ENCODE results near the gene DSCAML1.

Gene DSCAML1

DNA sequence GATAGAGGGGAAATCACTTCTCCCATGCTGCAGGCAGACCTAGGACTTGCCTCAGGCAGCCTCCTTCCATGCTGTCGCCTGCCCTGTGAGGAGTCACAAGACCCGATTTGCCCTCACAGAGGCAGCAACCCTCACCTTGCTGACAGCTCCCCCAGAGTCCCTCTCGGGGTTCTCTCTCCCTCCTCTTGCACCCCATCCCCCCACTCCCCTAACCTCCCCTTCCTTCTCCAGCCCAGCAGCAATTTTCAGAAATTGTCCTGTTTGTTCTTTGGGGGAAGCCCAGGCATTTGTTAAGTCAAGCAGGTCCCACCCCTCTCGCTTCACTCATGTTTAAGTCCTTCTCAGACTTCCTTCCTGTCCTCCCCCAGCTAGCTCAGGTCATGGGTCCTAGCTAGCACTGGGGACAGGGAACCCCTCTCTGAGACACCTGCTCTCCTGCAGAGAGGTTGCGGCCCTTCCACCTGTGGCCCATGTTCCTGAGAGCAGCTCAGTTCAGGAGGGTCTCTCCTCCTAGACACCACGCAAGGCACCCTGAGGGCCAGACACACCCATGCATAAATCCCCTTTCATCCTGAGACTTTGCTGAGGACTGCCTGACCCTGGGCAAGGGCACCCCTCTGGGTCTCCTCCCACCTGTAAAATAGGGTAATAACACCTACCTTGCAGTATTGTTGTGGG, 33.8 kb upstream of the DSCAML1 start:
- no peak for DNase-seq

DNA sequence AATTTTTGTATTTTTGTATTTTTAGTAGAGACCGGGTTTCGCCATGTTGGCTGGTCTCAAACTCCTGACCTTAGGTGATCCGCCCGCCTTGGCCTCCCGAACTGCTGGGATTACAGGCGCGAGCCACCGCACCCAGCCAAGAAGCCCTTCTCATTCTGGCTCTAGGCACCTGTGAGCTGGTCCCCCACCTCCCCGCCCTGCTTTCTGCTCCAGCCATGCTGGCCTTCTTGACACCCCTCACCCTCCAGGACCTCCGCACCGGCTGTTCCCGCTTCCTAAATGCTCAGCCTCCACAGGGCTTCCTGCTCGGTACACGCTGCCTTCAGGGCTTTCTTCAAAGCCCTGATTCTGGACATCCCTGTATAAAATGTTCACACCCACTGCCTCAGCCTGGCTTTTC, 33.1 kb upstream of the DSCAML1 start:
- DNase-seq, result no peak

DNA sequence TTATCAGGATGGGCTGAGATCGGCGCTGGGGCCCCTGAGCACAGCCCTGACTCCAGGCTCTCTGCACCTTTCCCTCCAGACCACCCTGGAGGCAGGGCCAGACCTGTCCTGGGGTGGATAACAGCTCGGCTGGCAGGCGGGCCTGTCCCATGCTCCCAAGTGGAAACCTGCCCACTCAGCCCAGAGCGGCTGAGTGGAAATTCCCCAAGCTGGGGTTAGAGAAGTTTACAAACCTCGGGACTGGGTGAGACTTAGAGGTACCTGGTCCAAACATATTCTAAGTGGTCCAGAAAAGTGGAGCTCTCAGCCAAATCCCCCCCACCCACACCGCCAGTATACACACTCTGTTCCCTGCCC, 32.3 kb upstream of the DSCAML1 start:
- no peak for DNase-seq

DNA sequence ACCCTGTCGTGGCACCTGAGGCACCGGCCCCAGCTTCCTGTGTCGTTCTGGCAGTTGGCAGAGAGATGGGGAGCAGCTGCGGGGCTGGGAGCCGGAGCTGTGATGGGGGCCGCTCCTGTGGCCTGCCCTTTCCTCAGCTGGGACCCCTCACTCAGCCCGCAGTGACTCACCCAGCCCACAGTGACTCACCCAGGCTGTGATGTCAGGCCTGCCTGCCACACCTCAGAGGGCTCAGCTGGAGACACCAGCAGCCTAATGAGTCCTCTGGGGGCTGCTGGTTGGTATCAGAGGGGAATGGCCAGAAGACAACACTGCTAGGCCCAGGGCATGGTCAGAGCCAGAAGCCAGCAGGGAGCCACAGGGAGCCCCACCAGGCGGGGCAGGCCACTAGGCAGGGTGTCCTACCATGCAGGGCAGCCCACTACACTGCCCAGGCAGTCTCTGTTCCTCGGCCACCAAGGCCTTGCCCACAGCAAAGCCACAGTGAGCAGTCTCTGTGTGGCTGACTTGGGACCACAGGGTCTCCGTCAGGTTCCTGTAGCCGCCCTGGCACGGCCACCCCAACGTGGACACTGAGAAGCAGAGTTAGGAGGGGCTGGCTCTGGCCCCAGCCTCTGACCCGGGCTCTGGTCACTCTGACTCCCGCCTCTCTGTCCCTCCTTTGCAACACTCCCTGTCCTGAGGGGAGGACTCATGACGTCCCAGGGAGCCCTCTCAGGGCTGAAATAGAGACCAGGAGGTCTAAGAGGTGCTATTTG, 31.8 kb upstream of the DSCAML1 start:
- DNase-seq, result peak; percentile 76

DNA sequence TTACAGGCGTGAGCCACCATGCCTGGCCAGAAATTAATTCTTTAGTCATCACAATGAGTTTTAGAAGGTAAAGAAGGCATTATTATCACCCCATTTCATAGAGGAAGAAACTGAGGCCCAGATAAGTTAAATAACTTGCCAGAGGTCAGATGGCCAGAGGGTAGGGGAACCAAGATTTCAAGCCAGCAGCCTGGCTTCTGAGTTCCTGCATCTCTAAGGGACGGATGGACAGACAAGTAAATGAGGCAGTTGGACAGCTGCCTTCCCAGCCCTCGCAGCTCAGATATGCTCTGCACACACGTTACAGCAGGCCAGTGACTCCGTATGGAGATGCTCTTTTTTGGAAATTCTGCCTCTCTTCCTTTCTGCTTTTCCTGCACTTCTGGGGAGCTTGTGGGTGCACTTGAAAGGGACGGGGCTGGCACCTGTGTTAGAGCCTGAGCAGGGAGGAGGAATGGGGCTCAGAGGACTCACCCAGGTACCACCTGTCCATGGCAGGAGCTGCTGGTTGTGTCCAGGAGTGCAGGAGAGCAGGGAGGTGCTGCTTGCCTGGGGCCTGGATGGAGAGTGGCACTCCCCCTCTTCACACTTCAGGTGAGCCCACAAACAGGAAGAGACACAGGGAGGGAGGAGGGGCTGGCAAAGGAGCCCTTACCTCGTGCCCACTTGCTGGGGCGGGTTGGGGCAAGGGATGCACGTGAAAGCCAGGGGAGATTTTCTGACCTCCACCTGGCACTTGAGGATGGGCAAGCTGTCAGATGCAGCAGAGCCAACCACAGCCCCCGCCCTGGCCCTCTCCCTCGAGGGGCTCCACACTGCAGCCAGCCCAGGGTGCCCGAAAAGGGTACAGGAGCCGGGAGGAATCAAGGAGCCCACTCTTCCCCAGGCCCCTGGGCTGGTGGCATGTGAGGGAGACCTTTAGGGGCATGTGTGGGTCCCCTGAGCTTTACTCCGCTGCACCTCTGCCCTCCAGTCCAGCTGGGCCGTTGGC, 30.8 kb upstream of the DSCAML1 start:
- no peak for DNase-seq

DNA sequence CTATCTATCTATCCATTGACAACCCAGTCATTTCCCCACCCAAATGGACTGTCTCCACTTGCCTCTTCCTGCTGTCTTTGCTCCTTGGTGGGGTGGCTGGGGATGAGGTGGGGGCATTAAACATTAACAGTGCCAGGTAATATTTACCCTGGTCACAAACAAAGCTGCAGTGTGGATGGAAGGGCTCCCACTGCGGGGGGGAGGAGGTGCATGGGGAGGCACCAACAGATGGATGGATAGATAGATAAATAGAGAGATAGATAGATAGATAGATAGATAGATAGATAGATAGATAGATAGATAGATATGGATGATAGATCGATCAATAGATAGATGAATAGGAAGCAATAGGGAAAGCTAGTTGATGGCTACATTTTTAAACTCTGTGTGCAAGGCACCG, 29.8 kb upstream of the DSCAML1 start:
- no peak for DNase-seq

DNA sequence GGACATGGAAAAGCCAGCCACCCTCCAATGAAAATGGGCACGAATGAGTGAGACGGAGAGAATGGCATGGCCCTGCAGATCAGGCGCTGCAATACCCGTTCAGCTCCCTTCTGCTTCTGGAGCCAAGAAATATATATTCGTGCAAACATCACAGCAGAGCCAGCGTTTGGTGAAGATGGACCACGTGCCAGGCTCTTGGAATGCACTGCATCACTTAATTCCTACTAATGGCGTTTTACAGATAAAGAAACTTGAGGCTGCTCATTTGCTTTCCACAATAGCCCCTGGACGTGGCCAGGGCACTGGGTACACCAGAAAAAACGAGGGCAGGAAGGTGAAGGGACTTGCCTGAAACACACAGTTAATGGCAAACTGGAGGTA, 29.2 kb upstream of the DSCAML1 start:
- no peak for DNase-seq

DNA sequence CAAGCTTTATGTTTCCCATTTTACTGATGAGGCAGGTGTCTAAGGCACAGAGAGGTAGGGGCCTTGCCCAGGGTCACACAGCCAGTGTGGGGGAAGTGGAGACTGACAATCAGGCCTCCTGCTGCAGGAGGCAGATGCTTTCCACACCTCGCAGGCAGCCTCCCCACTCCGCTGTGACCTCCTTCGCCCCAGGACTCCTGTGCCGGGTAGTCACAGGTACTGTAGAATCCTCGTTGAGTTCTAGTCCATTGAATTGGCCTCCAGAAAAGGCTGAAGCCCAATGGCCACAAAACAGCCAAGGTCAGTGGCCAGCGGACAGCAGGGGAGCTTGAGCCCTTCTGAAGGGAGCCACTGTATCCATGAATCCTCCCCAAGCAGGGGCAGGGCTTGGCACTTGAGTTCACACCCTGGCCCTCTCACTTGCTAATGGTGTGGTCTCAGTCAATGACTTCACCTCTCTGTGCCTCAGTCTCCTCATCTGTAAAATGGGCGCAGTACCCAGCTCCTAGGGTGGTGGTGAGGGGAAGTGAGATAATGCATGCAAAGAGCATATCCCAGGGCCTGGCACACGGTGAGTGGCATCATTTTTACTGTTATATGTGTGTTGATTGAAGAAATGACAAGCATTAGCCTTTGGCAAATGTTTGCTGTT, 28.6 kb upstream of the DSCAML1 start:
- no peak for DNase-seq

DNA sequence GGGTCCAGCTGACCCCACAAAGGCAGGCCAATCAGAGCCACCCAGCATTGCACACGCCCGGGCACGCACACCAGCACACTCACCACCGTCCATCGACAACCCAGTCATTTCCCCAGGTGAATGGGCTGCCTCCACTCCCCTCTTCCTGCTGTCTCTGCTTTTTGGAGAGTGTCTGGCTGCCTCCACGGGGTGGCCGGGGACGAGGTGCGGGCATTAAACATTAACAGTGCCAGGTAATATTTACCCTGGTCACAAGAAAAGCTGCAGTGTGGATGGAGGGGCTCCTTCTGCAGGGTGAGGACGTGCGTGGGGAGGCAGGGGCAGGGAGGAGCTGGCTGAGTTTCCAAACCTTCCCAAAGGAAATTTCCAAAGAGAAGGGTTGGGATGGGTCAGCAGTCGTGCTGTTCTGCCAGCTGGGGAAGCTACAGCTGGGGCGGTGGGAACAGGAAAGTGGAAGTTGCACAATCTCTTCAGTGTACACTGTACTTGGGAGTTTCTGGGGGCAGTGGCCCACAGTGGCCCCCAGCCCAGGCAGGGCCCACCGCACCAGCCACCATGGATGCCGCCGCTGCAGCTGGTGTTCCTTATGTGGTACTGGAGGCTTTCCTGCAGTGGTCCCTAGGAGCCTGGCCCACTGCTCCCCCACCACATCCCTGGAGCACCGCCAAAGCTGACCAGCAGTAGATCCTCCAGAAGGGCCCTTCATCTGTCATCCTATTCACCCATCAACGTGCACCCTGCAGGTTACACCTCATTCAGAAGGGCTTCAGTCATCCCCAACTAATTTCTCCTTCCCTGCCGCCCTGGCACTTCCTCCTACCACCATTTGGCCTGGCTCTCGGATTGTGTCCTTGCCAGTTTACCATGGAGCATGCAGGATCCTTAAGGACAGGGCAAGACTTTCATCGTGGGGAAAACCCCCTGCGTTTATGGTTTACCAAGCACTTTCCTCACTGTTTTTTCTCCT, 27.8 kb upstream of the DSCAML1 start, which contains the start of gene FXYD2:
Gene FXYD2, minus strand, starts transcription at position 174 of the 967 bp plus-strand sequence. Its CDS starts 66 bp downstream, at position 108.
- no peak for DNase-seq

DNA sequence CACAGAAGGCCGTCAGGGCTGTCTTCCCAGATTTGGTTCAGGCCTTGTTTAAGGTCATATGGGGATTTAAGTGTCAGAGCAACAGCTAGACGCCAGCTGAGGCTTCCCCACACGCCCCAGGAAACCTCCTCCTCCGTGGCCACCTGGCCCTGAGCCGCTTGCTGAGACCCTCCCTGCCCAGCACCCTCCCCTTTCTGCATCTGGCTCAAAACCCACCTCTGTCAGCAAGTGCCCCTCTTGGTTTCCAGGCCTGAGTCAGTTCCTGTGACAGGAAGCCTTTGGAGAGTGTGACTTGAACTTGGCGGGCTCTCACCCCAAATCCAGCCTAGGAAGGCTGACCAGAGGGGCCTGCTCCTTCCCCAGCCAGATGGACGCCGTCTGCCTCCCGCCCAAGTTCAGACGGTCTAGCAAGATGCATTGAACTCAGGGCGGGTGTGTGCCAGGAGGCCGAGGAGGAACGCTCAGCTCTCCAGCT, 27.0 kb upstream of the DSCAML1 start:
- no peak for DNase-seq

DNA sequence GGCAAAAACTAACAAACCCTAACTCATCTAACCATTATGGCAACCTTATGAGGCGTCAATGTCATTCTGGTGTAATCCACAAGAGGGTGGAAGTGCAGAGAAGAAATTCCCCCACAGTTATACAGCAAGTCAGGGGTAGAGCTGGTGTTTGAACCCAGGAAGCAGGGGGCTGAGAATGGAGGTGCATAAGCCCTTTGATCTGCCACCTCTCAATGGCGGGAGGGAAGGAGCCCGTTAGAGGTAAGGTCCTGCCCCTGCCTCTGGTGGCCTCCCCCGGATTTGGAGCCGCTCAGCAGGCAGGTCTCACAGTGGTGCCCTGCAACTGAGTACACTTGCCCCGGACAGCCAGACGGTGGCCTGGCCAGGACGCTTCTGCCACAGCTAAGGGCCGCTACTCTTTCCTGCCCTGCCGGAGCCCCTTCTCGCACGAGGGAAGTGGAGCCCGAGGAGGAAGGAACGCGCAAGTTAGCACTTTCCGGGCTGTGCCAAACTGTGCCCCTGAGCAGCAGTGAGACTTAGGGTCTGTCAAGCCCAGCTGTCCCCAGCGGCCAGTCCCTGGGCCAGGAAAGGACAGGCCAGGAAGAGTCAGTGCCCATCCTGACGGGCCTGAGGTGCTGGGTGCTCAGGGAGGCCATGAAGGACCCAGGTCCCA, 26.4 kb upstream of the DSCAML1 start:
- no peak for DNase-seq

DNA sequence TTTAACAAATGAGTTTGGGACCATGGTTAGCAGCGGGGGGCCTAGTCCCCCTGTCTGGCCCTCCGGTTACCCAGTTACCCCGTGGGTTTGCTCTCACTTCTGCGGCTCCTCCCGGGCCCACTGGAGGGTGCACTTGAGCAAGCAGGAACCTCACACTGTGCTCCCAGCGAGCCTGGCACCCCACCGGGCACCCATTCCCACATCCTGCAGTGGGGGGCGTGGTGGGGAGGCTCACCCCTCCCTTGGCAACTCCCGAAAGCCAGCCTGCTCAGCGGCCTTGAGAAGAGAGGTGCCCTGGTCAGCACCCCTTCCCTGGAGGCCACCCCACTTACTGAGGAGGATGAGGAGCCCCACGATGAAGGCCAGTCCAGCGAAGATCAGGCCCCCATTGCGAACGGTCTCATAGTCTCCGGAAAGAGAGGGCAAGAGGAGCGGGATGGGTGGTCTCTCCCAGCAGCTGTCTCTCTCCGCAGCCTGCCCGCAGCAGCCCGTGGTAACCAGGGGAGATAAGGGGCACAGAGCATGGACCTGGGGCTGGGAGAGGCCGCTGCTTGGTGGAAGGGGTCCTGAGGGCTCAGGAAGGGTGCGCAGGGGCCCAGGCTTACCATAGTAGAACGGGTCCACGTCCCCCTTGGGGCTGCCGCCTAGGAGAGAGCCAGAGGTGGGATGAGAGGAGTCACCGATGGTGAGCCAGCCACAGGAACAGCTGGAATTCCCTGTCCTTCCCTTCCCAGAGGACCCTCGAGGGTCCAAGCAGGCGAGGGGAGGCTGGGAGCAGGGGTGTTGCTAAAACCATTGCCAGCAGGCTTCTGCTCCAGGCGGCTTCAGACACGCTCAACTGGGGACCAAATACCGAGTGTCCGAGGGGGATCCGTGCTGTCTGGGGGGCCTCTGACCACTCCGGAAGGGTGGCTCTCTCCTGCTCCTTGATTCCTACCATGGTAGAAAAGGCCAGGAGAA, 25.3 kb upstream of the DSCAML1 start:
- peak; percentile 43 for DNase-seq

DNA sequence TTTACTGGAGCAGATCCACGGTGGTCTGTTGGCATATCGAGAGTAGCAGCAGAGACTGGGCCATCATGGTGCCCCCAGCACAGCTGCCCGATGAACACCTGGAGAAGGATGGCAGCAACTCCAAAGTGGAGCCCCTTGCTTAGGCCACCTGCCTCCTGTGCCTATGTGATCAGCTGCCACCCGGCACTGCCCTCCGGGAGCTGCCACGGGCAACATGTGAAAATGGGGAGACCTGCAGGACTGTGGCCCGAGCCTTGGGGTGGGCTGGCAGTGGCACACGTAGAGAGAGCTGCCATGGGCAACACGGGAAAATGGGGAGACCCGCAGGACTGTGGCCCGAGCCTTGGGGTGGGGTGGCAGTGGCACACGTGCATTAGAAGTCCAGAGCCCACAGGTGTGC, 24.4 kb upstream of the DSCAML1 start:
- no peak for DNase-seq

DNA sequence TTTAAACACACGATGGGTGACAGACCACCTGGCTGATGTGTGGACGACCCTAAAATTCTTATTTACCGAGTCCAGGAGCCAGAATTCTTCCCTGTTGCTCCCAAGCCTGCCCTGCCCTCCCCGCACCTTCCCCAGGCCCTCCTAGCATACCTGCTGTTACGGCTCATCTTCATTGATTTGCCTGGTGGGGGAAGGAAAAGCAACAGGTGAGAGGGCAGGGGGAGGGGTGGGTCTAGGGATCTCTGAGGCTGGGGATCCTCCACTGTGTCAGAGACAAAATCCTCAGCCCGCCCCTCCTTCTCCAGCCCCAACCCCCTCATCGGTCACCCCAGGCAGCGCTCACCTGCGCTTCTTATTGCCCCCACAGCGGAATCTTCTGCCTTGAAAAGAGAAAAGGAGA, 23.5 kb upstream of the DSCAML1 start:
- no peak for DNase-seq

DNA sequence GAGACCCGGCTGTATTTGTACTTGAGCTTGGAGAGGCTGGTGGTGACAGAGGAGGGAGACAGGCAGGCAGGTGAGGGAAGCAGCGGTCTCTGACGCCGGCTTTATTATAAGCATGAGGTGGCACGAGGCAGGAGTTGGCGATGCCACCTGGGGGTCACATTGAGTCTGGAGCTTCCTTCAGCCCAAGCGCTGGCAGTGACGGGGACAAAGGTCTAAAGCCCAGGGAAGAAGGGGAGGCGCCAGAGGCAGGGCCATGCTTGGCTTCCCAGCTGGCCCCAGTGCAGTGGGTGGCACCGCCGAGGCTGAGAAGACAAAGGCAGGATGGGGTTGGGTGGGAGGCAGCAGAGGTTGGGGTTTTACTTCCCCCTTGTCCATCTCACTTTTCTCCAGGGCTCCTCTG, 23.1 kb upstream of the DSCAML1 start:
- DNase-seq, result no peak

DNA sequence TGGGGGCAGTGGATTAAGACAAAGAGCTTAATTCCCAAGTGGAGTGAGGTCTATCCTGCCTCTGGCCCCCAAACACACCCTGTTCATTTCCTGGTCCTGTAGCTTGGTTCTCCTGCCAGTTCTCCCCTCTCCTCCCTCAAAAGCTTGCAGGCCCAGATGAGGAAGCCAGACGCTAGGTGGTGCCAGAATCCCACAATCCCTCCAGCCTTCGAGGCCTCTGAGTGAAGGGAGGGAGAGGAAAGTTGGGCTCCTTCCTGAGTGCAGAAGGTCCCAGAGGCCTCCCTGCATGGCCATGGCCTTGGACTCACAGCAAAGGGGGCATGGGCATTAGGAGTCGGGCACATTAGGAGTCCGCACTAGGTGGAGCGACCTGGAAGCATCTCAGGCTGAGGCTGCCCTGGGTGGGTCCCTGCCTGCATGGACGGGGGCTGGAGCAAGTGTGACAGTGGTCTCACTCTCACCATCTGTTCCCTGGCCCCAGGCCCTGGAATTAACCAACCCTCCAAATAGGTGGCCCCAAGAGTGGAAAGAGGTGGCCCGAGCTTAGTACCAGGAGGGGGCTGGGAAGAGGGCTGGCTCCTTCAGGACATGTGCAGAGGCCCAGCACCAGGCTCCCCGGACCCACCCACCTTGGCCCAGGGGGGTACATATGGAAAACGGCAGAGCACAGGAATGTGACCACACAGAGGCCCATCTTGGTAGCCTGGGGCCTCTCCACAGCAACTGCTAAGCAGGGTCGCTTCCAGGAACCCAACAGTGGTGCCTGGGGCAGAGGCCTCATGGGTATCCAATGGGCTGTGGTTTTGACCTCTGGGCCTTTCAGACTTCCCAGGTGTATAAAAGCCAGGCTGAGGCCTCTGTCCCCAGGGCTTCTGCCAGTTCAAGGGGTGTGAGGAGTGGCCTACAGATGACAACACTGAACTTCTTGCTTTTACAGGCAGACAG, 22.4 kb upstream of the DSCAML1 start:
- DNase-seq, result no peak

DNA sequence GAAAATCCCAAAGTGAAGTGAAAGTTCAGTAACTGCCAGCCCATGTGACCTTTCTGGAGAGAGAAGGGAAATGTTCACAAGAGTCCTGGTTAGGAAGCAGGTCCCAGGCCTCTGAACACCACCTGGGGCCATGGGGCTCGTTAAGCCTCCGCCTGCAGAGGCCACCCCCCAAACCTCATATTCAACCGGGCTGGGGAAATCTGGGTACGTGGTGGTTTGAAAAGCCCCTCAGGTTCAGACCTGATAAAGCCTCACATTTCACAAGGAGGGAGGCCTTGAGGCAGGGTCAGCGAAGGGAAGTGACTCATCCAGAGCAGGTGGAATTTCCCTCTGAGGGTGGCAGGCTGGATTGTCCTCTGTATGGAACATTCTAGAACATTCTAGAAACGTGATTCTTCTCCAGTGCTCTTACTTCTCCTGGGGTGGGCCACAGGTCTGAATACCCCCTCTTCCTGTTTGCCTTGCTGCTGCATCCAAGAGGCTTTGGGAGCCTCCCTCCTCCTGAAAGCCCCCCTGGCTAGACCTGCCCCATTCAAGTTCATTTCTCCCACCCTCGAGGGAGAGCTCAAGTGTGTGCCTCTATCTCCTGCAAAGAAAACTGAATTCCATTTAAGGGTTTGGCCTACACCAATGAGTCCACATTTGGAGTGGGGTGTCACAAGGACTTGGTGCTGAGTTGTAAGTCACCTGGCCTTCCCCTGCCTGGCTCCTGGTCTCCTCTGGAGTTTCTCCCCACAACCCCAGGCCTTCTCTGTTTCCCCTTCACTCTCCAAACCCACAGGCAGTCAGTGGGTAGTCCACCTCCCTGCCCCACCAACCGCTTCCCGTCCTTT, 21.2 kb upstream of the DSCAML1 start:
- DNase-seq, result peak; percentile 66

Data from activated CD4-positive, alpha-beta T cell treated with anti-CD3 and anti-CD28 coated beads, Interleukin-2, amount 50 U/mL, for 16 hours (primary cell).